GM18868 (cell line): ENCODE measurements around the gene MCC.
"Not testable (repeated sequence)": the region's sequence is repeated elsewhere in the genome, so short reads cannot be mapped to it uniquely, and the experiment has no call there.

Source experiments
- ATAC-seq: cut with Tn5 transposase; IDR thresholded peaks from one replicate; pipeline ENCODE4 v1.9.1; 2021; ENCODE audit warnings: mild to moderate bottlenecking, moderate library complexity; ENCODE audit not compliant: unreplicated experiment

The MCC gene

GRCh38 chr5:113092683-113093082 is 395.6 kb downstream of the MCC start:
- no peak for ATAC-seq

DNA sequence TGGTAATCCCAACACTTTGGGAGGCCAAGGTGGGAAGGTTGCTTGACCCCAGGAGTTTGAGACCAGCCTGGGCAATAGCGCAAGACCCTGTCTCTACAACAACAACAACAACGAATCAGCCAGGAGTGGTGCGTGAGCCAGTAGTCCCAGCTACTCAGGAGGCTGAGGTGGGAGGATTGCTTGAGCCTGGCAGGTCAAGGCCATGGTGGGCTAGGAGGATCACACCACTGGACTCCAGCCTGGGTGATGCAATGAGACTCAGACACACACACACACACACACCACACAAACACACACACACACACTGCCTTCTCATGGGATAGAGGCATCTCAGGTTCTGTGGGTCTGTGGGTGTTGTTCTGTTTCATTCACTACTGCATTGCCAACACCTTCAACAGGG is 396.6 kb downstream of the MCC start:
- no peak for ATAC-seq

DNA sequence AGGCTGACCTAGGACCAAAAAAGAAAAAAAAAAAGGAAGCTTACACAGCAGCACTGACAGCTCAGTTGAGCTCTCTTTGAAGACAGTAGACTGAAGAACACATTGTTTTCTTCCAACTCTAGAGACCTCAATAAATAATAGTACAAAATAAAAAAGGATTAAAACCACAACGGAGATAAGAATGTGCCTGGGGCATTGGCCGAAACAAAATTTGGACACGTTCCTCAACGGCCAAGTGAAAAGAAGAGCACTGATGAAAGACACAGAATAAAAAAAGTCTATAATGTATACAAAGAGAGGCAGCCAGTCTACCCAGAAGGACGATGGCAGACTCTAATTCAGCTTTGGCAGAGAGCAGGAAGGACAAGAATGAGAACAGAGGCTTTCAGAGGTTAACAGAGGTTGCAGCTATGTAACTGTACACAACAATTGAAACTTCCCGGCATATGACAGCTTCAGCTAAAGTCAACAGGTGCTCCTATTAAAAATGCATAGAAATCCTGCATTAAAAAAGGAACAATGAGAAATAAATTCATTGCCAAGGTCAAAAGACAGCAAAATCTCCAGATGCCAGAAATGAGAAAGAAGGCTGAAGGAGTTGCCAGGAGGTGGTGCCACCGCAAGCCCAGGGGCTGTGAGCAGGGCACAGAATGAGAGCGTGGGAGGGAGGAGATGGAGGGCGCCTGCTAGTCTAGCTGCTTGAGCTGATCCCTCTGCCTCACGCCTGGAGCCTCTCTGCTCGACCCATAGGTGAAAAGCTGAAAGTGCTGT is 397.7 kb downstream of the MCC start:
- no peak for ATAC-seq

DNA sequence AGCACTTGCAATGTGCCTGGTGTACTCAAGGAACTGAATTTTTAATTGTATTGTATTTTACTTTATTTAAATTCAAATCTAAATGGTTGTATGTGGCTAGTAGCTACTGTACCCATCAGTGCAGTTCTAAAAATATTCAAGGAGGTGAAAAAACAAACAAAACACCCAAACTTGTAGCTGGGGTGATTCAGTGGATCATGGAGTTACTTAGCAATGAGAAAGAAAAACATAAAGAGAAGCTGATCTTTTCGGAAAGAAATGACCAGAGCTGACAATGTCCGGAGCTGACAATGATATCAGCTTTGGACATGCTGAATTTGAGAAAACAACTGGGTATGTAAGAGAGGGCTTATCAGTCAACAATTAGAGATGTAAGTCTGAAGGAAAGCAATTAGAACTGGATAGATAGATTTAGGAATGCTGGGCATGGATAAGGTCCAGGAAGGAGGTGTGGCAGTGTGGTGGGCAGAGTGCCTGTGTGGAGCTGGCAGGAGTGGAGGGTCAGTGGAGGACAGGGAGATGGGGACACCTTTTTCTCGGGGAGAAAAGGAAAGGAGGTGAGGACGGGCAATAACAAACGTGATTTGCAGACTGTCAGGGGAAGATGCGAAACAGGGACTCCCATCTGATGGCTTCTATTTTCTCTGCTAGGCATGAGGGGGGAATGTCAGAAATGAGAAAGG is 398.5 kb downstream of the MCC start:
- no peak for ATAC-seq

DNA sequence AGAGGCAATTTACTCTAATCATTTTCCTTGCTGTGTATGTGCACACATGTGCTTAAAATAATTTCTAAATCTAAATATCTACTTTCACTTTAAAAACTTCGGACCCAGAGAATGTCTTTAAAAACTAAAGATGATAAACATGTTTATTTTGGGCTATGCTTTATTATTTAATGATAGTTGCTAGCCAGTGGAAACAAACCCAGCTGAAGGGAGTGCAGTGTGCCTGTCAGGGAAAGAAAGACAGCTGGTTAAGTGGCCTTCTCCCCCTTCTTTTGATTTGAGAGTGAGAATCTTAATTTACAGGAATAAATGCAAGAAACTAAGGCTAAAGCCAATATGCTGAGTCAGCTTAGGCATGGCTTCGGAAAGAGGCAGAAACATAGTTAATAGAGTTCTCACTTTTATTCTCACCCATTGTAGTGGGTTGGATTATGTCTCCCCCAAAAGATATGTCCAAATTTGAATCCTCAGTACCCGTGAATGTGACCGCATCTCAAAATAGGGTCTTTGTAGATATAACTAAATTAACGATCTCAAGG is 400.2 kb downstream of the MCC start:
- no peak for ATAC-seq

DNA sequence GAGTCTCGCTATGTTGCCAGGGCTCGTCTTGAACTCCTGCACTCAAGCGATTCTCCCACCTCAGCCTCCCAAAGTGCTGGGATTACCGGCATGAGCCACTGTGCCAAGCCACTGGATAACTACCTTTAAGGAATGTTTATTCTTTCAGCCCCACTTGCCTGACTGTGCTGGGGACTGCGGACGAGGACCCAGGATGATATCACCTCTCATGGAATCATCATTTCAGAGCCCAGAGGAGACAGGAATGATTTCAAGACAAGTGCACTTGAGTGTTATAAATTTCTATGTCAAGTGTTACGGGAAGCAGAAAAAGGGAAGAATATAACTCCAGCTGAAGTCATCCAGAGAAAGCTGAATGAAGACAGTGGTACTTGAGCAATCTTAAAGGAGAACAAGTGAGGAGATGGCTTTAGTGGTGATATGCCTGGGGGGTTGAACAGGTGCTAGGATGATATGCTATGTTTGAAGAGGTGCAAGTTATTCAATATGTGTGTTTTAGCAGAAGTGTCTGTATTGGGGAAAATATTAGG is 402.3 kb downstream of the MCC start:
- no peak for ATAC-seq

- no peak for ATAC-seq
These were observed 403.2 kb downstream of the MCC start for GRCh38 chr5:113085084-113085414.

GRCh38 chr5:113084402-113085083 is 403.7 kb downstream of the MCC start:
- ATAC-seq: no peak

DNA sequence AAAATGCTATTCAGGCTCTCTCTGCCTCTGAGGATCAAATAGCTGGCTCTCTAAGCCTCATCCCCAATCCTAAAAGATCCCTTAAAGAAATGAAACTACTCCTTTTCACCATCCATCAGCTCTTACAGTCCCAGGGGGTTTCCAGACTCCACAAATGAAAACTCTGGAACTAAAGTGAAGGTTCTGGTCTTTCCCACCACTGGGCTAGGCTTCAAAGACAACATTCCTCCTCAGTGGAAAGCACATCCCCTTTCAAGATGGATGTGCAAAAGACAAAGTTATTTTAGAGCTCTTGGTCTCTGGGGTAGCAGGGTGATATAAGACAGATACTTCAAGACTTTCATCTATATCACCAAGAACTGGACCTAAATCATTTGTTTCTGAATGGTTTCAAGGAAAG is 404.8 kb downstream of the MCC start:
- no peak for ATAC-seq

DNA sequence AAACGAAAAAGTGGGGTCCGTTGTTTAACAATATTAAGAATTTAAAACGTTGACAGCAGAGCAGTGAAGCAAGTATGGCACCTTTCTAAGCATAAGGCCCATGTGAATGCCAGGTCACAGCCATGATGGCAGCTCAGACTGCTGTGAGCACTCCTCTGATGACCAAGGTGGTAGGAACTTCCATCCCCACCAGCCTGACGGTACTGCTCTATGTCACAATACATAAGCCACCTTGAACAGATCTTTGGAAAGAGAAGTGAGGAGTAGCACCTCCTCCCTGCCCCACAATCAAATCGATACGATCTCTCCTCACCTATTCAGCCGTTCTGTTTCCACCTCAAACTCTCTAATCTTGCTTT is 405.7 kb downstream of the MCC start:
- no peak for ATAC-seq

GRCh38 chr5:113081881-113082546 is 406.2 kb downstream of the MCC start:
- ATAC-seq: no peak

- ATAC-seq: no peak
These were observed 407.0 kb downstream of the MCC start for GRCh38 chr5:113081091-113081839.

- not testable (repeated sequence) for ATAC-seq
These were observed 411.6 kb downstream of the MCC start for GRCh38 chr5:113076649-113077048.

- ATAC-seq: no peak
These were observed 413.2 kb downstream of the MCC start for GRCh38 chr5:113075019-113075418.

DNA sequence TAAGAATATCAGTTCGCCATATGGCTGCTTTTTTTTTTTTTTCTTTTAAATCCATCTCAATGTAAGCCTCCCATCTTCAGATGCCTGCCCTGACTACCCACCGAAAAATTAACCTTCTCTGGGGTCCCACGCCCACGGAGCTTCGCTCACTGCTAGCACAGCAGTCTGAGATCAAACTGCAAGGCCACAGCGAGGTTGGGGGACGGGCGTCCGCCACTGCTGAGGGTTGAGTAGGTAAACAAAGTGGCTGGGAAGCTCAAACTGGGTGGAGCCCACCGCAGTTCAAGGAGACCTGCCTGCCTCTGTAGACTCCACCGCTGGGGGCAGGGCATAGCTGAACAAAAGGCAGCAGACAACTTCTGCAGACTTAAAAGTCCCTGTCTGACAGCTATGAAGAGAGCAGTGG is 414.6 kb downstream of the MCC start:
- ATAC-seq: not testable (repeated sequence)

- no peak for ATAC-seq
These were observed 416.9 kb downstream of the MCC start for GRCh38 chr5:113071401-113071800.

DNA sequence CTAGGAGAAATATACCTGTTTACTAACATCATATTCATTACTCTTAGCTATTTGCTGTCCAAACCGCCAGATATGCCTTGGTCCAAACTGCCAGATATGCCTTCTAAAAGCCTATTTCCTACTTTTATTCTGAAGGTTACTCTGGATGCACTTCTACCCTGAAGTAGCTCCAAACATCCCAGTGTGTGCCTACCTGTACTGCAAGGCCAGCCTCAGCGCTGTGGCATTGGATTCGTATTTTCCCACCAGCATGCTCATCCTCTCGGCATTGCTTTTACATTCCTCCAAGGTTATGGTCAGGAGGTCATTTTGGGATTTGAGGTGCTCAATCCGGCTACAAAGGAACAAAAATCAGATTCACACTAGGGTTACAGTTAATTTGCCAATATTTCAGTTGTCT is 417.4 kb downstream of the MCC start:
- ATAC-seq: no peak

GRCh38 chr5:113068559-113068958 is 419.7 kb downstream of the MCC start:
- no peak for ATAC-seq

DNA sequence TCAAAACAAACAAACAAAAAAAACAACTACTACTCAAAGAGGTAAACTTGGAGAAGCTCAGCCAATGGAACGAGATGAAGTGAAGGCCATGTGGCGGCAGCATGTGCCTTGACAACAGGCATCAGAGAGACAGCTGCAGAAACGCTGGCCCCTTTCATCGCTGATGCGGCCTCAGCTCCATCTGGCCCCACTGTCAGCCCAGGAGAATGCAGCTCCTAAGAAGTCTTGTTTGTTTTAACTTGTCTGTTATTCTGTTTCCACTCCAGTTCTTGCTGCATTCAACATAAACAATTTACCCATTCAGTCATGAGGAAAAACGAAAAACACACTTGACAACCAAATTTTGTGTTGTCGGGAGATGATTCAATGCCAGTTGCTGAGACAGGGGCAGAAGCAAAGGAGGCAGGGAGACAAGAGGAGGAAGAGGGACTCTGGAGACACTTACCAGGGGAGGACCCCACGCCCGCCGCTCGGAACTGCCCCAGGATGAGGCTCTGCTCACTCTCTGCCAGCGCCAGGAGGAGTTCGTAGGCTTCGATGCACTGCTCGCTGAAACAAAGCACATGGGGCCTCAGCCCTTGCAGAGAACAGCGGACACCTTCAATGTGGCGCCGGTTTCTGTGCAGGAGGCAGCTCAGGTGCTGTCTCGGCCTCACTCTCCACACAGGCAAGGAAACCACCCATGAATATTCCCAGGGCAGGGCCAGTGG is 420.5 kb downstream of the MCC start:
- ATAC-seq: no peak

DNA sequence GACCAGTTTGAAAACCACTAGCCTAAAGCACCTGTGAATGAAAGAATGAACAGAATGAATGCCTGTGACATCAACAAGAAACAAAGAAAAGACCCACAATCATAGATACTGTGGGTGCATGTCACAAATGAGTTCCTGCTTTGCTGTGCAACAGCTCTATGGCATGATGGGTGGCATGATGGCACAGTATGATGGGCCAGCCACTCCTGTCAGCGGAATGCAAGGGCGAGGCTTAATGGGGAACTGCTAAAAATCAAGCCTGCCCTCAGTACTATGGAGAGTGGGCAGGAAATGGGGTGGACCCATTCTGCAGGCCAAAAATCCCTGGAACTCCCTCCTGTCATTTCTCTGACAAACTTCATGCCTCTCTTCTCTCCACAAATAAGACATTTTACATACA is 422.6 kb downstream of the MCC start:
- ATAC-seq: no peak
